ENCODE results near the gene LPP.

LPP gene

DNA sequence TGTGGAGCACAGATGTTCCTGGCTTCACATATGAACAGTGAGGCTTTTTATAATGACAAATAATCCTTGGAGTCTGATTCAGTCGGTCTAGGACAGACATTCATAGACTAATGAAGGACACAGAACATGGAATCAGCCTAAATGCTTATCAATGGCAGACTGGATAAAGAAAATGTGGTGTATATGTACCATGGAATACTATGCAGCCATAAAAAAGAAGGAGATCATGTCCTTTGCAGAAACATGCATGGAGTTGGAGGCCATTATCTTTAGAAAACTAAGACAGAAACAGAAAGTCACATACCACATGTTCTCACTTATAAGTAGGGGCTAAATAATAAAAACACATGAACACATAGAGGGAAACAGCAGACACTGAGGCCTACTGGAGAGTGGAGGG lies 19.9 kb upstream of the LPP start:
- TF ChIP-seq, protein P1, sequence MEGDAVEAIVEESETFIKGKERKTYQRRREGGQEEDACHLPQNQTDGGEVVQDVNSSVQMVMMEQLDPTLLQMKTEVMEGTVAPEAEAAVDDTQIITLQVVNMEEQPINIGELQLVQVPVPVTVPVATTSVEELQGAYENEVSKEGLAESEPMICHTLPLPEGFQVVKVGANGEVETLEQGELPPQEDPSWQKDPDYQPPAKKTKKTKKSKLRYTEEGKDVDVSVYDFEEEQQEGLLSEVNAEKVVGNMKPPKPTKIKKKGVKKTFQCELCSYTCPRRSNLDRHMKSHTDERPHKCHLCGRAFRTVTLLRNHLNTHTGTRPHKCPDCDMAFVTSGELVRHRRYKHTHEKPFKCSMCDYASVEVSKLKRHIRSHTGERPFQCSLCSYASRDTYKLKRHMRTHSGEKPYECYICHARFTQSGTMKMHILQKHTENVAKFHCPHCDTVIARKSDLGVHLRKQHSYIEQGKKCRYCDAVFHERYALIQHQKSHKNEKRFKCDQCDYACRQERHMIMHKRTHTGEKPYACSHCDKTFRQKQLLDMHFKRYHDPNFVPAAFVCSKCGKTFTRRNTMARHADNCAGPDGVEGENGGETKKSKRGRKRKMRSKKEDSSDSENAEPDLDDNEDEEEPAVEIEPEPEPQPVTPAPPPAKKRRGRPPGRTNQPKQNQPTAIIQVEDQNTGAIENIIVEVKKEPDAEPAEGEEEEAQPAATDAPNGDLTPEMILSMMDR (IDR thresholded peaks at IDR 0.05; ENCODE audit: control insufficient read depth, insufficient read depth, low read depth, low read length, missing control alignments): no peak
- no peak for DNase-seq (ENCODE audit: low read depth)
- no peak overlapping the region for H3K4me3 ChIP-seq (ENCODE audit: control insufficient read depth, low read depth, low read length)

DNA sequence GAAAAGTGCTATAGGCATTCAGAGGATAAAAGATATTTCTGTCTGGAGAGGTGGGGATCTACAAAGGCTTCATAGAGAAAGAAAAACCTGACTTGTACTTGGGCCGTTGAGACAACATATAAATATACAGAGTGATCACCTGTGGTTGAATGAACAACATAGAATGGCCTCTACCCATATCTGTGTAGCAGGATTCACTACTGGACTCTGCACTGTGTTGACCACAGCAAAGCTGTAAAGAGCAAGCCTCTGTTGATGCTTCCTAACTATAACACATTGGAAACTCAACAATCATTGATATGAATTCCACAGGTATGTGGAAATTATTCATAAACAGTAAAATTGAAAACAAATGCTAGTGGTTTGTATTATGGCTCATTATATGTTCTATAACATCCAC lies 19.1 kb upstream of the LPP start:
- TF ChIP-seq, protein P1 (IDR thresholded peaks at IDR 0.05; ENCODE audit: control insufficient read depth, insufficient read depth, low read depth, low read length, missing control alignments): no peak
- no peak overlapping the region for H3K4me3 ChIP-seq (ENCODE audit: control insufficient read depth, low read depth, low read length)
- no peak for DNase-seq (ENCODE audit: low read depth)

DNA sequence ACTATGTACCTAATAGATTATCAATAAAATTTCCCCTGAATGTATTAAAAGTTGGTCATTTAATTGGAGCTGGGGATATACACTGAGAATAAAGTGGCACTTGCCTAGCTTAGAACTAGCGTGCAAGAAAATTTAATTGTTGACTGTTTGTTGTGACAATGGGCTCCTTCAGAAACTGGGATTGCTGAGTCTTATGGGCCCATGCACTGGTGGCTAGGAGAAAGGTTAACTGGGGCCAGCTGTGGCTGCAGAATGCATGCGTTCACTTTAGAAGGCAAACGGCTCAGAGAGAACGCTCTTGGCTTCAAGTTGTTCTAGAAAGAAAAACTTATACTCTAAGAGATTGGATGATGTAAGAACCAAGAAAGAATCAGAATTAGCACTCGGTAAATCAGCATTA lies 18.7 kb upstream of the LPP start:
- TF ChIP-seq, protein P1 (IDR thresholded peaks at IDR 0.05; ENCODE audit: control insufficient read depth, insufficient read depth, low read depth, low read length, missing control alignments): no peak
- H3K4me3 ChIP-seq (ENCODE audit: control insufficient read depth, low read depth, low read length): no peak overlapping the region
- no peak for DNase-seq (ENCODE audit: low read depth)

DNA sequence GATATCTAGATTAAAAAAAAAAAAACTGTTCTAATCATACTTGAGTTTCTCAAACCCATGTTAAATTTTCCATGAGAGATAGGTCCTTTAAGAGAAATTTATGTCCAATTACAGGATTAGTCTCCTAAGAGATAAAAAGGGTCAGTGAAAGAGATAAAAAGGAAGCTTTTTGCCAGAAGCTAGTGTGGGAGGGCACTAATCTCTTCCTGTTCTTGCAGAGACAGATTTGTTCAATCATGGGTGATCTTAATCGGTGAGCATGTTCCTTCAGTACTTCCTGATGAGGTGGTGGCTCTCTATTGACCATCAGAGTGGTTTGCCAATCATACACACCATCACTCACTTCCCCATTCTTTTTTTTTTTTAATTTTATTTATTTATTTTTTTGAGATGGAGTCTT lies 16.9 kb upstream of the LPP start:
- H3K4me3 ChIP-seq (ENCODE audit: control insufficient read depth, low read depth, low read length): no peak overlapping the region
- no peak for DNase-seq (ENCODE audit: low read depth)
- TF ChIP-seq, protein P1 (IDR thresholded peaks at IDR 0.05; ENCODE audit: control insufficient read depth, insufficient read depth, low read depth, low read length, missing control alignments): no peak

DNA sequence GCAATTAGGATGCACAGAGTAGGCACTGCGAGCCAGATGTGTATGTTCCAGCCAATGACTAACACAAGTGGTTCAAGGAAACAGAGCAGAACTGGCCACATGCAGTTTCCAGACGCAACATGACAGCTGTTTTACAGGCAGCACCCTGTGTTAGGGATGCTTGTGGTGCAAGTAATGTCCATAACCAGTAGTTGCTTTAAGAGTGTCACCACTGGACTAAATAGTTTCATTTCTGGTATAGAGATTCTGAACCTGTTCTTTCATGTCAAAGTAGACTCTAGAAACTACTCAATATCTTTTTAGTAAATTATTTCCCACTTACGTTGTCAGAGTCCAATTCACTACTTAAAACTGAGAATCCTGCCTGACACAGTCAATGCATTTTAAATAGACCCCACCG lies 14.5 kb upstream of the LPP start:
- no peak overlapping the region for H3K4me3 ChIP-seq (ENCODE audit: control insufficient read depth, low read depth, low read length)
- no peak for DNase-seq (ENCODE audit: low read depth)
- TF ChIP-seq, protein P1 (IDR thresholded peaks at IDR 0.05; ENCODE audit: control insufficient read depth, insufficient read depth, low read depth, low read length, missing control alignments): no peak

DNA sequence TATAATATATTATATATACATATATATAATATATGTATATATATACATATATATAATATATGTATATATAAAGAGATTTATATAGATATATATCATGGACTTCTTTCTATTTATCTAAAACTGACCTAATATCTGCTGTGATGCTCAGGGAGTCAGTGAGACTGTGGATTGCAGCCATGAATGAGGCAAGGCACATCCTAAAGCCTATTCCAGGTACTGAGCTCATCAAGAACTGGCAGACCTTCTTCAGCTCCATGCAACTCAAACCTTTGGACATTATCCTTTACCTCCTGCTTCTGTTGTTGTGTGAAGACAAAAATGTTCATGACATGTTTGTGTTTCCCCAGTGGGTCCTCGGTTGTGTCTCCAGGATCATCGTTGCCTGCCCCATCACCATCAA lies 7.7 kb upstream of the LPP start:
- H3K4me3 ChIP-seq (ENCODE audit: control insufficient read depth, low read depth, low read length): no peak overlapping the region
- TF ChIP-seq, protein P1 (IDR thresholded peaks at IDR 0.05; ENCODE audit: control insufficient read depth, insufficient read depth, low read depth, low read length, missing control alignments): no peak
- no peak for DNase-seq (ENCODE audit: low read depth)

DNA sequence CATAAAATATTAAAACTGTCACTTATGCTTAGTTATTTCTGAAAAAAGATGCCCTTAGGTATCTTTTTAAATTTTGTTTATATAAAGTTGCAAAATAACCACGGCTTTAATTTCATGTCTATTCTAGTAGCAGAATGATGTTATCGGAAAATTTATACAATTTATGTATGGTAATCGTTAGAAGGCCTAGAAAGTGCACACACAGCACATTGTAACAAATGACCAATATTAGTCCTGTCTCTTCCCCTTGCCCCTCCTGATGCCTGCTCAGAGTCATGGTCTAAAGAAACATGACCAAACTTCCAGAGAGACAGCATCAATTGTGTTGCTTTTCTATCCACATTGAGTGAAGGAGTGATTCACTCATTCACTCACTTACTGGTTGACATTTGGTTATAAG lies 6.2 kb upstream of the LPP start:
- DNase-seq (ENCODE audit: low read depth): no peak
- TF ChIP-seq, protein P1 (IDR thresholded peaks at IDR 0.05; ENCODE audit: control insufficient read depth, insufficient read depth, low read depth, low read length, missing control alignments): no peak
- H3K4me3 ChIP-seq (ENCODE audit: control insufficient read depth, low read depth, low read length): no peak overlapping the region

All from AG09309 (cell line).